Trophoblast cell (in vitro differentiated cells and primary cell): ENCODE results near the gene EML4.

Experiments
- DNase-seq, 2 donors: peaks; one replicate each; pipeline ENCODE4 v3.0.0-alpha.2; 2016
- H2AFZ ChIP-seq: 2 replicates; pipeline ENCODE4 v1.6.1; 2013; ENCODE audit warnings: low read length, moderate library complexity, mild to moderate bottlenecking; ENCODE audit not compliant: insufficient read depth, poor library complexity
- H2AK5ac ChIP-seq: 2 replicates; pipeline ENCODE4 v1.6.1; 2013; ENCODE audit warnings: mild to moderate bottlenecking, low read length
- H2BK120ac ChIP-seq: 2 replicates; pipeline ENCODE4 v1.6.1; 2013; ENCODE audit warnings: low read length, mild to moderate bottlenecking, moderate library complexity; ENCODE audit not compliant: insufficient read depth, poor library complexity
- H2BK12ac ChIP-seq: 2 replicates; pipeline ENCODE4 v1.6.1; 2013; ENCODE audit warnings: mild to moderate bottlenecking, low read length, moderate library complexity
- H2BK5ac ChIP-seq: 2 replicates; pipeline ENCODE4 v1.6.1; 2013; ENCODE audit warnings: low read length, low read depth, moderate library complexity, mild to moderate bottlenecking; ENCODE audit not compliant: poor library complexity
- H3K14ac ChIP-seq: 2 replicates; pipeline ENCODE4 v1.6.1; 2013; ENCODE audit warnings: mild to moderate bottlenecking, low read length
- H3K18ac ChIP-seq: 2 replicates; pipeline ENCODE4 v1.6.1; 2013; ENCODE audit warnings: mild to moderate bottlenecking, low read length
- H3K23ac ChIP-seq: 2 replicates; pipeline ENCODE4 v1.6.1; 2013; ENCODE audit warnings: low read length
- H3K27ac ChIP-seq: 2 replicates; pipeline ENCODE4 v1.5.1; 2013; ENCODE audit warnings: low read depth, mild to moderate bottlenecking, inconsistent platforms, low read length, moderate library complexity
- H3K27me3 ChIP-seq: 2 replicates; pipeline ENCODE4 v1.6.1; 2013; ENCODE audit warnings: inconsistent platforms, mild to moderate bottlenecking, low read length, moderate library complexity; ENCODE audit not compliant: insufficient read depth
- H3K36me3 ChIP-seq, 2 experiments: 1 replicate in 1 of 2; 2 replicates in 1 of 2; pipeline ENCODE4 v1.6.1; 2013; ENCODE audit warnings: low read length in 2 of 2, mild to moderate bottlenecking in 2 of 2, moderate library complexity in 1 of 2; ENCODE audit not compliant: insufficient read depth in 2 of 2, control insufficient read depth in 1 of 2
- H3K4ac ChIP-seq: 2 replicates; pipeline ENCODE4 v1.6.1; 2013; ENCODE audit warnings: low read depth, mild to moderate bottlenecking, low read length, moderate library complexity
- H3K4me1 ChIP-seq, 2 experiments: 1 replicate in 1 of 2; 2 replicates in 1 of 2; pipeline ENCODE4 v1.6.1; 2013; ENCODE audit warnings: low read length in 2 of 2, mild to moderate bottlenecking in 2 of 2, moderate library complexity in 1 of 2; ENCODE audit not compliant: insufficient read depth in 2 of 2, control insufficient read depth in 1 of 2
- H3K4me2 ChIP-seq: 2 replicates; pipeline ENCODE4 v1.6.1; 2013; ENCODE audit warnings: inconsistent platforms, mild to moderate bottlenecking, low read length, moderate library complexity
- H3K4me3 ChIP-seq: 2 replicates; pipeline ENCODE4 v1.5.1; 2013; ENCODE audit warnings: mild to moderate bottlenecking, low read depth, low read length, inconsistent platforms
- H3K79me1 ChIP-seq: one replicate; pipeline ENCODE4 v1.6.1; 2013; ENCODE audit warnings: low read length
- H3K79me2 ChIP-seq: 2 replicates; pipeline ENCODE4 v1.6.1; 2013; ENCODE audit warnings: low read length, mild to moderate bottlenecking; ENCODE audit not compliant: control insufficient read depth, insufficient read depth, poor library complexity
- H3K9ac ChIP-seq: 2 replicates; pipeline ENCODE4 v1.6.1; 2013; ENCODE audit warnings: mild to moderate bottlenecking, low read length
- H3K9me3 ChIP-seq: 2 replicates; pipeline ENCODE4 v1.6.1; 2013; ENCODE audit warnings: low read depth, mild to moderate bottlenecking, control low read depth, inconsistent platforms, low read length; ENCODE audit not compliant: insufficient read depth
- H4K12ac ChIP-seq: 2 replicates; pipeline ENCODE4 v1.6.1; 2013; ENCODE audit warnings: low read depth, mild to moderate bottlenecking, low read length, moderate library complexity
- H4K8ac ChIP-seq: 2 replicates; pipeline ENCODE4 v1.6.1; 2013; ENCODE audit warnings: low read depth, mild to moderate bottlenecking, low read length, moderate library complexity
- H4K91ac ChIP-seq: one replicate; pipeline ENCODE4 v1.6.1; 2013; ENCODE audit warnings: low read depth, mild to moderate bottlenecking, low read length, moderate library complexity
- WGBS: extraction: QIAGEN DNeasy Blood & Tissue Kit; methylation state at CpG from one replicate; pipeline ENCODE4 v1.1.7; 2013; ENCODE audit warnings: missing lambda C conversion rate; ENCODE audit not compliant: insufficient read length, insufficient coverage; ENCODE audit errors: extremely low coverage; 5-methylcytosine and 5-hydroxymethylcytosine counted together

EML4 gene

GRCh38 chr2:42351864-42352263, 182.7 kb downstream of the EML4 start:
- no peak overlapping the region for H3K27ac ChIP-seq
- no peak overlapping the region for H3K9ac ChIP-seq
- H4K12ac ChIP-seq, result no peak overlapping the region
- no peak overlapping the region for H2BK12ac ChIP-seq
- H3K23ac ChIP-seq, result no peak overlapping the region
- H3K9me3 ChIP-seq, result no peaks in the 10 kb centered on the region
- 100% methylated on average over 1 of the region's 5 CpGs for WGBS
- H2AK5ac ChIP-seq, result no peak overlapping the region
- H3K27me3 ChIP-seq, result no peaks in the 10 kb centered on the region
- no peak overlapping the region for H3K14ac ChIP-seq
- no peak overlapping the region for H2BK120ac ChIP-seq
- no peak for DNase-seq
- no peaks in the 10 kb centered on the region for H3K79me1 ChIP-seq
- H4K8ac ChIP-seq, result no peak overlapping the region
- H3K18ac ChIP-seq, result peak overlapping the region; percentile 65
- peak overlapping the region; percentile 70 for H3K4ac ChIP-seq
- H3K79me2 ChIP-seq, result peaks cover 4% of the 10 kb centered on the region
- H3K36me3 ChIP-seq, result peaks cover 11 to 14% of the 10 kb centered on the region in 2 experiments
- H2AFZ ChIP-seq, result no peak overlapping the region
- H3K4me1 ChIP-seq, result no peaks in the 10 kb centered on the region
- H2BK5ac ChIP-seq, result no peak overlapping the region
- no peak overlapping the region for H3K4me3 ChIP-seq
- H4K91ac ChIP-seq, result no peak overlapping the region
- H3K4me2 ChIP-seq, result no peak overlapping the region

GRCh38 chr2:42353792-42354429, 184.8 kb downstream of the EML4 start:
- H3K23ac ChIP-seq, result no peak overlapping the region

GRCh38 chr2:42359304-42359964, 190.3 kb downstream of the EML4 start:
- H2AK5ac ChIP-seq, result no peak overlapping the region
- peaks cover 8% of the 10 kb centered on the region for H3K79me1 ChIP-seq
- peaks cover 3 to 7% of the 10 kb centered on the region in 2 experiments for H3K4me1 ChIP-seq
- H4K8ac ChIP-seq, result peak overlapping the region; percentile 62
- no peak overlapping the region for H3K27ac ChIP-seq
- no peak overlapping the region for H3K9ac ChIP-seq
- peak overlapping the region; percentile 64 for H3K4me2 ChIP-seq
- no peak overlapping the region for H2BK12ac ChIP-seq
- H3K4ac ChIP-seq, result peak overlapping the region; percentile 100
- 93% methylated on average over 3 of the region's 6 CpGs for WGBS
- no peak overlapping the region for H3K18ac ChIP-seq
- DNase-seq, result no peak
- H4K91ac ChIP-seq, result no peak overlapping the region
- H3K9me3 ChIP-seq, result no peaks in the 10 kb centered on the region
- H2BK5ac ChIP-seq, result no peak overlapping the region
- H3K14ac ChIP-seq, result no peak overlapping the region
- peaks cover 19% of the 10 kb centered on the region for H3K79me2 ChIP-seq
- no peak overlapping the region for H4K12ac ChIP-seq
- no peaks in the 10 kb centered on the region for H3K27me3 ChIP-seq
- H3K36me3 ChIP-seq, result peaks cover 0 to 2% of the 10 kb centered on the region in 2 experiments
- H3K23ac ChIP-seq, result no peak overlapping the region
- H2AFZ ChIP-seq, result no peak overlapping the region
- H3K4me3 ChIP-seq, result no peak overlapping the region
- H2BK120ac ChIP-seq, result no peak overlapping the region

More at GRCh38 chr2:42353792-42354429, 184.8 kb downstream of the EML4 start:
- no peak overlapping the region for H3K4me3 ChIP-seq
- H3K4me1 ChIP-seq, result no peaks in the 10 kb centered on the region
- no peak for DNase-seq
- no peak overlapping the region for H4K8ac ChIP-seq
- no peak overlapping the region for H2BK12ac ChIP-seq
- no peak overlapping the region for H2AFZ ChIP-seq
- no peak overlapping the region for H4K12ac ChIP-seq
- H4K91ac ChIP-seq, result no peak overlapping the region
- no peak overlapping the region for H3K4me2 ChIP-seq
- WGBS, result no CpG with 5 or more reads among the region's 5 CpGs
- H3K79me2 ChIP-seq, result peaks cover 6% of the 10 kb centered on the region
- H2BK5ac ChIP-seq, result no peak overlapping the region
- no peak overlapping the region for H3K4ac ChIP-seq
- H3K18ac ChIP-seq, result no peak overlapping the region
- H3K79me1 ChIP-seq, result no peaks in the 10 kb centered on the region
- H3K36me3 ChIP-seq, result peaks cover 11 to 12% of the 10 kb centered on the region in 2 experiments
- H2AK5ac ChIP-seq, result no peak overlapping the region
- H2BK120ac ChIP-seq, result no peak overlapping the region
- H3K9me3 ChIP-seq, result no peaks in the 10 kb centered on the region
- H3K9ac ChIP-seq, result no peak overlapping the region
- H3K27me3 ChIP-seq, result no peaks in the 10 kb centered on the region
- H3K14ac ChIP-seq, result no peak overlapping the region
- no peak overlapping the region for H3K27ac ChIP-seq

- Histone ChIP-seq H2AFZ (no peak overlapping the region), H3K9ac (peak overlapping the region; percentile 98), H3K18ac (peak overlapping the region; percentile 51), H3K9me3 (no peaks in the 10 kb centered on the region), H3K4ac (peak overlapping the region; percentile 100), H2BK5ac (no peak overlapping the region), H4K91ac (no peak overlapping the region), H4K8ac (peak overlapping the region; percentile 62), H3K4me2 (peak overlapping the region; percentile 64), H3K36me3 (peaks cover 0 to 2% of the 10 kb centered on the region in 2 experiments), H3K27me3 (no peaks in the 10 kb centered on the region), H3K27ac (no peak overlapping the region), H2BK120ac (peak overlapping the region; percentile 88), H3K79me1 (peaks cover 8% of the 10 kb centered on the region), H3K23ac (no peak overlapping the region), H3K14ac (no peak overlapping the region), H2AK5ac (no peak overlapping the region), H3K4me1 (peaks cover 3 to 7% of the 10 kb centered on the region in 2 experiments), H2BK12ac (no peak overlapping the region), H3K4me3 (no peak overlapping the region), H4K12ac (peak overlapping the region; percentile 51), H3K79me2 (peaks cover 19% of the 10 kb centered on the region)
- DNase-seq, result peak in 1 of 2 donors; percentile 16
- WGBS, result no CpG with 5 or more reads among the region's 12 CpGs
Measured at GRCh38 chr2:42359965-42360483, 190.9 kb downstream of the EML4 start.
